ENCODE results near the gene CPNE6.

The CPNE6 gene

DNA sequence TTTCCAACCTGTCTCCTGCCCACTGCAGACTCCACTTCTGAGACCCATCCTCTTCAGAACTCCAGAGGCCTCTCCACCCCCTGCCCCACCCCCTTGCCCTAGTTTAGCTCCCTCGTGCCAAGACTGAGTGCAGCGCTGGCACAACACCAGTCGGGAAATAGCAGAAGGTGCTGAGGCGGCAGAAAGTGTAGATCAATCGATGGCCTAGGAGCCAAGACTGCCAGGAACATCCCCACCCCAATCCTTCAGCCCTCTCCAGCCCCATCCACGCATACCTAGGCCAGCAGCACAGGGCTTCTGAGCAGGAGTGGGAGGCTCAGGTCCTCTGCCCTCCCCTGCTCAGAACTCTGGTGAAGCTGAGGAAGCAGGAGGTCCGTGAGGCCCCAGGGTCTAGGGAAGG, 1.1 kb downstream of the CPNE6 start:
- Histone ChIP-seq H2AFZ (ENCODE audit: low read length) (no peak overlapping the region), H3K9me3 (ENCODE audit: low read length) (no peaks in the 10 kb centered on the region), H3K4me3 (ENCODE audit: low read depth, low read length, poor library complexity, severe bottlenecking) (no peak overlapping the region), H3K27ac (ENCODE audit: low read depth, low read length, poor library complexity, severe bottlenecking) (no peak overlapping the region), H3K9ac (ENCODE audit: low read length) (no peak overlapping the region), H3K9me2 (ENCODE audit: low read depth, low read length) (no peaks in the 10 kb centered on the region), H3K4me1 (ENCODE audit: insufficient read depth, low read length, severe bottlenecking) (peaks cover 7% of the 10 kb centered on the region), H3K27me3 (ENCODE audit: insufficient read depth, low read length) (peaks cover 9% of the 10 kb centered on the region; the same call in 1 of the 2 replicates), H3K79me2 (ENCODE audit: insufficient read depth, low read length) (no peaks in the 10 kb centered on the region), H3K4me2 (ENCODE audit: low read length) (no peak overlapping the region), H3F3A (ENCODE audit: insufficient read depth, low read length) (no peaks in the 10 kb centered on the region), H4K20me1 (ENCODE audit: insufficient read depth, low read length) (no peaks in the 10 kb centered on the region), H3K36me3 (ENCODE audit: insufficient read depth, low read length) (no peaks in the 10 kb centered on the region)
- TF ChIP-seq EZH2 (IDR thresholded peaks at IDR 0.05; ENCODE audit: borderline replicate concordance, low read length) (no peak), CTCF (IDR thresholded peaks at IDR 0.05; ENCODE audit: low read length) (no peak)

GRCh38 chr14:24072881-24073877, 1.8 kb downstream of the CPNE6 start:
- H3K79me2 ChIP-seq (ENCODE audit: insufficient read depth, low read length): no peaks in the 10 kb centered on the region
- peaks cover 7% of the 10 kb centered on the region for H3K4me1 ChIP-seq (ENCODE audit: insufficient read depth, low read length, severe bottlenecking)
- H3K36me3 ChIP-seq (ENCODE audit: insufficient read depth, low read length): no peaks in the 10 kb centered on the region
- H4K20me1 ChIP-seq (ENCODE audit: insufficient read depth, low read length): no peaks in the 10 kb centered on the region
- peaks cover 6% of the 10 kb centered on the region; the same call in 1 of the 2 replicates for H3K27me3 ChIP-seq (ENCODE audit: insufficient read depth, low read length)
- no peak overlapping the region for H3K9ac ChIP-seq (ENCODE audit: low read length)
- TF ChIP-seq EZH2 (IDR thresholded peaks at IDR 0.05; ENCODE audit: borderline replicate concordance, low read length) (no peak), CTCF (IDR thresholded peaks at IDR 0.05; ENCODE audit: low read length) (no peak)
- H3K27ac ChIP-seq (ENCODE audit: low read depth, low read length, poor library complexity, severe bottlenecking): no peak overlapping the region
- H3K4me3 ChIP-seq (ENCODE audit: low read depth, low read length, poor library complexity, severe bottlenecking): no peak overlapping the region
- no peaks in the 10 kb centered on the region for H3K9me3 ChIP-seq (ENCODE audit: low read length)
- H2AFZ ChIP-seq (ENCODE audit: low read length): no peak overlapping the region
- H3F3A ChIP-seq (ENCODE audit: insufficient read depth, low read length): no peaks in the 10 kb centered on the region
- no peaks in the 10 kb centered on the region for H3K9me2 ChIP-seq (ENCODE audit: low read depth, low read length)
- no peak overlapping the region for H3K4me2 ChIP-seq (ENCODE audit: low read length)

DNA sequence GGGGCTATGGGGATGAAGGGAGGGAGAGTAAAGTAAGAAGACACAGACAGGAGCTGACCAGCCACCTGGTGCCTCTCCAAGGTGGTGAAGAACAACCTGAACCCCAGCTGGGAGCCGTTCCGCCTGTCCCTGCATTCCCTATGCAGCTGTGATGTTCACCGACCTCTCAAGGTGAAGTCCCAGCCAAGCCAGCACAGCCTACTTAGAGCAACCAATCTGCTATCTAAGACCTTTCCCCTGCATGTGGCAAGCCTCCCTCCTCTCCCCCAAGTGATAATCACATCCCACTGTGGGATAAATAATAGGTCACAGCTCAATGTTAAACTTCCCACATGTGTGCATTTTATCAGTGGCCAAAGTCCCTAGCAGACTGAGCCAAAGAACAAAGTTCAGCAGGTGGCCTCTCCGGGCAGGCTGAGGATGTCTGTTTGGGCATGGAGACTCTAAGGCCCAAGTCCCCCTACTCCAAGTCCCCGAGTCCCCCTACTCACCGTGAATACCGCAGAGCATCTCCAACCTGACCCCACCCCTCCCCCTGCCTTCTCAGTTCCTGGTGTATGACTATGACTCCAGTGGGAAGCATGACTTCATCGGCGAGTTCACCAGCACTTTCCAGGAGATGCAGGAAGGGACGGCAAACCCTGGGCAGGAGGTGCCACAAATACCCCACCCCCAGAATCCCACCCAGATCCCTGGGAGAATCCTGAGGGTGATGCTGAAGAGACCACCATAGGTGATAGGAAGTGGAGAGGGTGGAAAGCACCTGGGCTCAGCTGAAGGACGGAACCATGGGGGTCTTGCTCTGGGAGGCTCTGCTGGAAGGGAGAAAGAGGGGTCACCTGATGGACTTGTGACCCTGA, 3.5 kb downstream of the CPNE6 start:
- Histone ChIP-seq H3K36me3 (ENCODE audit: insufficient read depth, low read length) (no peaks in the 10 kb centered on the region), H2AFZ (ENCODE audit: low read length) (no peak overlapping the region), H3K9ac (ENCODE audit: low read length) (no peak overlapping the region), H3K27me3 (ENCODE audit: insufficient read depth, low read length) (no peaks in the 10 kb centered on the region; the same call in 1 of the 2 replicates), H3K9me3 (ENCODE audit: low read length) (no peaks in the 10 kb centered on the region), H3K4me3 (ENCODE audit: low read depth, low read length, poor library complexity, severe bottlenecking) (no peak overlapping the region), H3K9me2 (ENCODE audit: low read depth, low read length) (no peaks in the 10 kb centered on the region), H4K20me1 (ENCODE audit: insufficient read depth, low read length) (no peaks in the 10 kb centered on the region), H3K79me2 (ENCODE audit: insufficient read depth, low read length) (no peaks in the 10 kb centered on the region), H3K27ac (ENCODE audit: low read depth, low read length, poor library complexity, severe bottlenecking) (no peak overlapping the region), H3F3A (ENCODE audit: insufficient read depth, low read length) (no peaks in the 10 kb centered on the region), H3K4me2 (ENCODE audit: low read length) (no peak overlapping the region), H3K4me1 (ENCODE audit: insufficient read depth, low read length, severe bottlenecking) (peaks cover 7% of the 10 kb centered on the region)
- no peak for TF ChIP-seq CTCF (IDR thresholded peaks at IDR 0.05; ENCODE audit: low read length)
- no peak for TF ChIP-seq EZH2 (IDR thresholded peaks at IDR 0.05; ENCODE audit: borderline replicate concordance, low read length)

Measured in OCI-LY1 (cell line).